ENCODE measurements around the gene ADAMTS12.
"Not testable (repeated sequence)": the region's sequence is repeated elsewhere in the genome, so short reads cannot be mapped to it uniquely, and the experiment has no call there.

ADAMTS12 gene

GRCh38 chr5:33523208-33523771 lies 368.5 kb downstream of the ADAMTS12 start:
- no peak for DNase-seq (ENCODE audit: low spot score)

DNA sequence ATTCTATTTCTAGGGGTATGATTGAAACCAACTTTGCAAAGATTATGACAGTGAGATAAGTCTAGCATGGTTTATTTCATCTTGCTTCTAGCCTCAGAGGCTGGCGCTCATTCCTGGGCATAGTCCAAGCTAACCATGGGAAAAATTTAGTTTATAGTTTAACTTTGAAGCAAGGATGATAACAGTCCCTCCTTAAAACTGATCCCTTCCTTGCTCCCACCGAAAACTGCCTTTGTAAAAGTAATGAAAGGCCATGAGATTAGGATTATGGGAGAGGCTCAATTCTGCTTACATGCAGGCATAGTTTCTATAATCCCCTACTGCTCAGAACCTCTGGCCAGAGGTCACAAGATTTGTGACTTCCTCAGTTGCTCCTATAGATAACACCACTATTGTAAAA lies 375.4 kb downstream of the ADAMTS12 start:
- DNase-seq (ENCODE audit: low spot score) = no peak

DNA sequence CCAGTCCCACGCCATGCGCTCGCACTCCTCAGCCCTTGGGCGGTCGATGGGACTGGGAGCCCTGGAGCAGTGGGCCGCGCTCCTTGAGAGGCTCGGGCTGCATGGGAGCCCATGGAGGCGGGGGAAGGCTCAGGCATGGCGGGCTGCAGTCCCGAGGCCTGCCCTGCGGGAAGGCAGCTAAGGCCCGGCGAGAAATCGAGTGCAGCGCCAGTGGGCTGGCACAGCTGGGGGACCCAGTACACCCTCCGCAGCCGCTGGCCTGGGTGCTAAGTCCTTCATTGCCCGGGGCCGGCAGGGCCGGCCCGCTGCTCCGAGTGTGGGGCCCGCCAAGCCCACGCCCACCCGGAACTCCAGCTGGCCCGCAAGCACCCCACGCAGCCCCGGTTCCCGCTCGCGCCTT lies 376.4 kb downstream of the ADAMTS12 start:
- DNase-seq (ENCODE audit: low spot score) = not testable (repeated sequence)

DNA sequence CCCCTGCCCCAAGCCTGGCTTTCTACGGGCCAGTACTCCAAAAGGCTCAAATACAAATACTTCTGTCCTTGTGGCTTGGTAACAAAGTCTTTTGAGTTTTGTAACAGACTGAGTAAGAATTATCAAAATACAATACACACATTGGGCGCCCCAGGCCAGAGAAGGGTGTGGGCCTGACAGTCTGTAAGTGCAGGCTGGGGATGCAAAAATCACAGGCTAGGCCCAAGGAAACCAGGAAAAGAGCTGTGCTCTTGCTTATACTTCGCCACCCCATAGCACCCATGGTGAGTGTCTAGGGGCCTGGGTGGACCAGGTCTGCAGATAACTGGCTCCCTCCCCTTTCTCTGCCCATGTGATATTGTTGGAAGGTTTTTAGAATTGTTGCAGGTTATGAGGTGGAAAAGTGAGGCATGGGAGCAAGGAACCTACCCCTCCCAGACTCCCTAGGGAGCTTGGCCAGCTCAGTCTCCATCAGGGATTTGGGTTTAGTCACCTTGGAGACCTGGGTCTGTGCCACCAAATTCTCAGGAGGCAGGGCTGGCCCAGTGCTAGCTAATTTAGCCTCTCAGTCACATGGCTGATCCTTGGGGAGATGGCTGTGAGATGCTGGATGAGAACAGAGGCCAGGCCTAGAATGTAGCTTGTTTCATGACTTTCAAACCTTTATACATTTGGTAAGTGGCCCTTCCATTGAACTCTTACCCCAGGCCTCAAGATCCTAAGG lies 378.2 kb downstream of the ADAMTS12 start:
- no peak for DNase-seq (ENCODE audit: low spot score)

DNA sequence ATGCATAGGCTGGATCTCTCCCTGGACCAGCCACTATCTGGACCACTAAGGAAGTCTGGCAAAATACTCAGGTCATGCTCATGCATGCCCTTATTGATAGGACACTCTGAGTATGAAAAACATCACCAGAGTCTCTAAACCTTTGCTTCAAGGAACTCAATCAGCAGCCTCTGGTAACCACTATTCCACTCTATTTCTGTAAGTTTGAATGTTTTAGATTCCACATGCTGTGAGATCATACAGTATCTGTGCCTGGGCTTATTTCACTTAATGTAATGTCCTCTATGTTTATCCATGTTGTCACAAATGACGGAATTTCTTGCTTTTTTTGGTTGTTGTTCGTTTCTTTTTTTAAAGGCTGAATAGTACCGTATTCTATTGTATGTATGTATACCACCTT lies 382.8 kb downstream of the ADAMTS12 start:
- no peak for DNase-seq (ENCODE audit: low spot score)

GRCh38 chr5:33507426-33507825 lies 384.4 kb downstream of the ADAMTS12 start:
- DNase-seq (ENCODE audit: low spot score) = no peak

DNA sequence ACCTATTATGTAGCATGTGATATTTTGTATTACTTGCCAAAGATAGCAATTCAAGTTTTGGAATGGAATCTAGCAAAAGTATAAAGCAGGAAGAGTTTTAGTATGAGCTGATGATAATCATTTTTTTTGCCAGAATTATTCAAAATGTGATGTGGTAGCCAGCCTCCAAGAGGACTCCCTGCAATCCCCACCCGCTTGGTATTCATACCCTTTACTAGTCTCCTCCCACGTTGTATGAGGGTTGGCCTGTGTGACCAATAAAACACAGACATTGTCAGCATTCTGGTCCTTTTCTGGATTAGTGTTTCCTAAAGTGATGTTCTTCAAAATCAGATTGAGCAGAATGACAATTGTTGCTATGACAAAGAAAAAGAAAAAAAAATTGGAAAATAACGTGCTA lies 387.2 kb downstream of the ADAMTS12 start:
- DNase-seq (ENCODE audit: low spot score) = no peak

DNA sequence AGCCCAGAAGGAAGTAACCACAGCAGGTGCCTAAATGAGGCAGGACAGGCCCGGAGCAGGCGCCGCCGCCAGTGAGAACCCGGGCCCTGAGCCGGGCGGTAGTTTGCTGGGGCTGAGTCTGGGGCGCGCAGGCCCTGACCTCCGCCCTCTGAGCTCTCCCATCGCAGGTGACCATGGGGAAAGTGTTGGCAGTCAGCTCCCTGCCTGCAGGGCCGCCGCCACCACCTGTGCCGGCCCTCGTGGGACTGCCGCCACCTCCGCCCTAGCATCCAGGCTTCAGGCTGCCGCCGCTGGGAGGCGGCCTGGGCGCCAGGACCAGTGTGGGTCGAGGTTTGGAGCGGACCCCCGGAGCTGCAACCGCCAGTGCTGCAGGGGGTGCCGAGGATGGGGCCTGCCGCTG lies 389.9 kb downstream of the ADAMTS12 start:
- DNase-seq (ENCODE audit: low spot score) = no peak

DNA sequence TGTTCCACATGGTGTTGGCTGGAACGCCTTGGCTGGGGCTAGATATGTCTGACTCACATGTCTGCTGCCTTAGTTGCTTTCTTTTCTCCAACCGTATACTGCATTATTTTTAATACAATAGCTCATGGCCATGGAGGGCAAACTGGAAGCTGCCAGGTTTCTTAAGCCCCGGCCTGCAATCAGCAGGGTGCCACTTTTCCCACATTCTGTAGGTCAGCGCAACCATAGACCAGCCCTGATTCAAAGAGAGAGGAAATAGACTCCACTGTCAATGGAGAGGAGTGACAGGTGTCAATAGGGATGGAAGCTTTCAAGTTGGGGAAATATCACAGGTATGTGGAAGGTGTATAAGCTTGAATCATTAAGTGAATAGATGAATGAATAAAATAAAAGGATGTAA lies 390.5 kb downstream of the ADAMTS12 start:
- DNase-seq (ENCODE audit: low spot score) = no peak

GRCh38 chr5:33494466-33494865 lies 397.3 kb downstream of the ADAMTS12 start:
- DNase-seq (ENCODE audit: low spot score) = no peak

DNA sequence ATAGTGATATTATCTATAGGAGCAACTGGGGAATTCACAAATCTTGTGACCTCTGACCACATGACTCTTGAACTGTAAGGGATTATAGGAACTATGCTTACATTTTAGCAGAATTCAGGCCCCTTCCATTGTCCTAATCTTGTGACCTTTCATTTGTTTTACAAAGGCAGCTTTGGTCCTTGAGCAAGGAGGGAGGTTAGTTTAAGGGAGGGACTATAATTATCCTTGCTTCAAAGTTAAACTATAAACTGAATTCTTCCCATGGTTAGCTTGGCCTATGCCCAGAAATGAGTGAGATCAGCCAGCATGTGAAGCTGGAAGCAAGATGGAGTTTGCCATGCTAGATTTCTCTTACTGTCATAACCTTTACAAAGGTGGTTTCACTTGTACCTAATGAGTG lies 399.8 kb downstream of the ADAMTS12 start:
- no peak for DNase-seq (ENCODE audit: low spot score)

DNA sequence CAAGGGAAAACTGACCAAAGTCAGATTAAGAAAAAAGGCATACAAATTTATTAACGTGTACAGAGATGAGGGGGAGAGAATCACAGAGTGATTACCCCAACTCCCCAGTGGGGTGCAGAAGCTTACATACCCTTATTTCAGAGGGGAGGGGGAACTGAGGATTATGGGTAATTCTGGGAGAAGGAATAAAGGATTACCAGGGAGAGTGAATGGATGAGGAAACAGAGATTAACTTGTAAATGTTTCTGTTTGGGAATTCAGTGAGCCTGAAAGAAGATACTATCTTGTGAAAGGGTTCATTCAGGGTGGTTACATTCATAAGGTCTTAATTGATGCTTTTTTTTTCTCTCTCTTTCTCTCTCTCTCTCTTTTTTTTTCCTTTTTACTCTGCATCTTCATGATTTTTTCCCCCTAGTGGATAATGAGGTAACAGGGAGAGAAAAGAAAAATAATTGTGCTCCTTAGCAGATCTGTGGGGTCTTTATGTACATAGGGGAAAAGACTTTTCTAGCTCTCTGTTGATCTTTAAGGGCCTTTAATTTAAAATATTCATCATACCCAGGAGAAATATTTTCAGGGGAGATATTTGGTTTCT lies 401.6 kb downstream of the ADAMTS12 start:
- DNase-seq (ENCODE audit: low spot score) = no peak

GRCh38 chr5:33489481-33490067 lies 402.2 kb downstream of the ADAMTS12 start:
- no peak for DNase-seq (ENCODE audit: low spot score)

- no peak for DNase-seq (ENCODE audit: low spot score)
Observed at GRCh38 chr5:33488558-33489355, 403.0 kb downstream of the ADAMTS12 start.

GRCh38 chr5:33487236-33487635 lies 404.6 kb downstream of the ADAMTS12 start:
- DNase-seq (ENCODE audit: low spot score) = no peak

GRCh38 chr5:33482335-33482734 lies 409.5 kb downstream of the ADAMTS12 start:
- no peak for DNase-seq (ENCODE audit: low spot score)

DNA sequence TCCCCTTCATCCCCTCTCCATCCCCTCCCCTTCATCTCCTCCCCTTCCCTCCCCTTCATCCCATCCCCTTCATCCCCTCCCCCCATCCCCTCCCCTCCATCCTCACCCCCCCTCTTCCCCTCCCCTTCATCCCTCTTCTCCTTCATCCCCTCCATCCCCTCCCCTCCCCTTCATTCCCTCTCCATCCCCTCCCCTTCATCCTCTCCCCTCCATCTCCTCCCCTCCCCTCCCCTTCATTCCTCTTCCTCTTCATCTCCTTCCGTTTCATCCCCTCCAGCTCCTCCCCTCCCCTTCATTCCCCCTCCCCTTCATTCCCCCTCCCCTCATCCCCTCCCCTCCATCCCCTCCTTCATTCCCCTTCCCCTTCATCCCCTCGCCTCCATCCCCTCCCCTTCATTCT lies 410.9 kb downstream of the ADAMTS12 start:
- no peak for DNase-seq (ENCODE audit: low spot score)

DNA sequence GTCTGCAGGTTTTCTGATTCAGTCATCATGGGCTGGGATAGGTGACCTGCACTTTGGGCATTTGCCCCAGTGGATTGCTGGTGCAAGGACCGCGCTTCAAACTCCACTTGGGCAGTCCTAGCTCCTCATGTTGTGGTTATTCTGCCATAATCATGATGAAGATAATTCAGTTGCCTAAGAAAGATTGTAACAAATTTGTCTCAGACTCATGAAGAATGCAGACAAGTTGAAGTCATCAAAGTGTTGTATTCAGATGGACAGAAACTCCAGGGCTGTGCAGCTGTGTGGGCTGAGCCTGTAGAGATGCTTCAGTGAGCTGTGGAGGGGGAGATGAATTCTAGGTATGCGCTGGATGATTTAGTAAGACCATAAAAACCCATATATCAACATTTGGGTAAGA lies 412.5 kb downstream of the ADAMTS12 start:
- DNase-seq (ENCODE audit: low spot score) = no peak

DNA sequence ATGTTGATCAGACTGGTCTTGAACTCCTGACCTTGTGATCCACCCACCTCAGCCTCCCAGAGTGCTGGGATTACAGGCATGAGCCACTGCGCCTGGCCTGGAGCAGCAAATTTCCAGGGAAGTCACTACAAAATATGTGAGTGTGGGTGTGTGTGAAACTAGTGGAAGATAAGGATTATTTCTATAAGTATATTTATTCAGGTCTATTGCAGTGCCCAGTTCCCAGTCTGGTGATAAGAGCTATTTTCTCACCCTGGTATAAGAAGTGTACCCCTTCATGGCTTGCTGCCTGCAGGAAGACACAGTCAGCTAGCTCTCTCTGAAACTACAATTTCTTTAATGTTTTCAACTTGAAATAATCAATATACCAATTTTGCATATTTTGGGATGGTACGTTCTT lies 414.0 kb downstream of the ADAMTS12 start:
- no peak for DNase-seq (ENCODE audit: low spot score)

DNA sequence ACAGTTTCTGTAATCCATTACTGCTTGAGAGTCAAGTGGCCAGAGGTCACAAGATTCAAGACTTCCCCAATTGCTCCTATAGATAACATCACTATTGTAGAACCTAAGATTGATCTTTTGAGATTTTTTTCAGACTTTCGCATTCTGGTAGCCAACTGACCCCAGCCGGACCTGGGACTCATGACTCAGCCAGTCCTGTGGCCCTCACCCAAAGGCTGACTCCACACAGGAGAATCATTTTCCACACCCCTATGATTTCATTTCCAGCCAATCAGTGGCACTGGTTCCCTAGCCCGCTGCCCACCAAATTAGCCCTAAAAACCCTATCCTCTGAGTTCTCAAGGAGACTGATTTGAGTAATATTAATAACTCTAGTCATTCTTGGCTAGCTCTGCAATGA lies 414.8 kb downstream of the ADAMTS12 start:
- DNase-seq (ENCODE audit: low spot score) = no peak

- DNase-seq (ENCODE audit: low spot score) = no peak
Observed at GRCh38 chr5:33475706-33476105, 416.1 kb downstream of the ADAMTS12 start.

GRCh38 chr5:33474931-33475499 lies 416.8 kb downstream of the ADAMTS12 start:
- peak; percentile 36 for DNase-seq (ENCODE audit: low spot score)
